HT-29 (cell line): ENCODE results near the gene NPR2. TPM values are rescaled to one million over a fixed set of nuclear protein-coding genes. Genes with fewer than 3 reads are reported as not detected.

Experiments
- DNase-seq: peaks from one replicate; pipeline ENCODE4 v3.0.0-alpha.2; 2015; ENCODE audit warnings: low spot score
- total RNA-seq: library from RNA; depleted of rRNA; stranded (reverse); fragments of >200 nt; shearing (Covaris generic); gene quantifications from 2 replicates; pipeline ENCODE4 v1.2.3, GENCODE V29; 2014

NPR2 gene
- total RNA-seq, 1 experiment from 2014 or later: 6.3 TPM

- DNase-seq: no peak
Measured at GRCh38 chr9:35800530-35800929, 9.1 kb downstream of the NPR2 start.

DNA sequence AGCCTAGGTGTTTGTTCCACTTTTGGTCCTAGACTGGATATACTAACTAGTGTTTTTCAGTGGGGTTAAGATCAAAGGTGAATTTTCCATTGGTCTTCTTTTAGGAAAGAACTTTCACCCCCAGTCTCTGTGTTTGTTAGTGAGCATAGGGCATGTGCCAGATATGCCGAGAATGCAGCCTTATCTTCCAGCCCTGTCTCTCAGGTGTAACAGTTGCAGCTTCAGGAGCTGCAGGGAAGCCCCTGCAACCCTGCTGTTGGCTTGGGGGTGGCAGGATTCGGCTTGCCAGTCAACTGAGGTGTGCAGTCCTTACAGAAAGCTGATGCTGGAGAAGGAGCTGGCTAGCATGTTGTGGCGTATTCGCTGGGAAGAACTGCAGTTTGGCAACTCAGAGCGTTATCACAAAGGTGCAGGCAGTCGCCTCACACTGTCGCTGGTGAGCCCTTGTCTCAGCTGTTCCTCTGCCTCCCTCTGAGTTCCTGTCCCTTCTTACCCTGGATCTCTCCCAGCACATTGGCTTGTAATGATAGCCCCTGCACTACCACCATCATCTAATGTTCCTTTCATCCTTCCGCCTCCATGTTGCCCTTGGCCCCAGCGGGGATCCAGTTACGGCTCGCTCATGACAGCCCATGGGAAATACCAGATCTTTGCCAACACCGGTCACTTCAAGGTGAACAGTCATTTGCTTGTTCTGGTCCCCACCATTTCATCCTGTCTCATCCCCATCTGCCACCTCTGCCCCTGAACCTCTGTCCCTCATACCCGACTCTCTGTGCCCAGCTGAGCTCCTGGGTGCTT, 10.1 kb downstream of the NPR2 start:
- no peak for DNase-seq

DNA sequence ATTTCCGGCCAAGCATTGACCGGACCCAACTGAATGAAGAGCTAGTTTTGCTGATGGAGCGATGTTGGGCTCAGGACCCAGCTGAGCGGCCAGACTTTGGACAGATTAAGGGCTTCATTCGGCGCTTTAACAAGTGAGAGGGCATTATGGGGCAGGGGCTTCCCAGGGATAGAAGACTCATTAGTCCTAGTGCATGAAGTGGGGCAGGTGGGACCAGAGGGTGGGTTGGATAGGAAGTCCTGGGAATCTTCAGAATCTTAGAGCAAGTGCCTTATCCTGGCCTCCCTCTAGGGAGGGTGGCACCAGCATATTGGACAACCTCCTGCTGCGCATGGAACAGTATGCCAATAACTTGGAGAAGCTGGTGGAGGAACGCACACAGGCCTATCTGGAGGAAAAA, 14.7 kb downstream of the NPR2 start:
- DNase-seq: no peak

DNA sequence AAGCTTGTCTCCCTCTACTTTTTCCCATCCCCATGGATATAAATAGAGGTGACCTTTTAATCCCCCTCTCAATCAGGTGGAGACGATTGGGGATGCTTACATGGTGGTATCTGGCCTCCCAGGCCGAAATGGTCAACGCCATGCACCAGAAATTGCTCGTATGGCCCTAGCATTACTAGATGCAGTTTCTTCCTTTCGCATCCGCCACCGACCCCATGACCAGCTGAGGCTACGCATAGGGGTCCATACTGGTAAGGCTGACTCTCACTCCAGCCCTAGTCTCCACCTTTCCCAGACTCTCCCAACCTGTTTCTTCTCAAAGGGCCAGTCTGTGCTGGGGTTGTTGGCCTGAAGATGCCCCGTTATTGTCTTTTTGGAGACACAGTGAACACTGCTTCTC, 17.0 kb downstream of the NPR2 start:
- DNase-seq: no peak

- DNase-seq: no peak
Measured at GRCh38 chr9:35810122-35810521, 18.7 kb downstream of the NPR2 start.

DNA sequence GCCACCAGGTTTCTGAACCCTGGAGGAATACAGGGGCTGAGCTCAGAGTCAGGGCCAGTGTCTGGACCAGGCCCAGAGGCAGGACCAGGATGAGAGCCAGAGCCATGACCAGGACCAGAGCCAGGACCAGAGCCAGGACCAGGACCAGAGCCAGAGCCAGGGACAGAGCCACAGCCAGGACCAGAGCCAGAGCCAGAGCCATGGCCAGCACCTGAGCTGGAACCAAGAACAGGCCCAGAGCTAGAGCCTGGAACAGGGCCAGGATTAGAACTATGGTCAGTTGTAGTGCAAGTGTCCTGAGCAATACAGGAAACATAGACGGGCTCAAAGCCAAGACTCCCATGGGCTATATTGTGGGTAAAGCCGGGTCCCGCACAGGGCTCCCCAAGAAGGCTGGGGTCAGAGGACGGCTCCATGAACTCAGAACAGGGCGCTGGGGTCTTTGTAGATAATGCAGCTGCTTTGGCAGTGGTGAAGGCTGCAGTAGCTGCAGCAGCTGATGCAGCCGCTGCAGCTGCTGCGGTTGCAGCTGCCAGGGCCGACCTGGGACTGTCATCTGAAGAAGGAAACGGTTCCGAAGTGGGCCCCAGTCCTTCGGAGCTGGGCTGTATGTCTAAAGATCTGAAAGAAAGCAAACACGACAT, 20.1 kb downstream of the NPR2 start:
- DNase-seq: no peak

DNA sequence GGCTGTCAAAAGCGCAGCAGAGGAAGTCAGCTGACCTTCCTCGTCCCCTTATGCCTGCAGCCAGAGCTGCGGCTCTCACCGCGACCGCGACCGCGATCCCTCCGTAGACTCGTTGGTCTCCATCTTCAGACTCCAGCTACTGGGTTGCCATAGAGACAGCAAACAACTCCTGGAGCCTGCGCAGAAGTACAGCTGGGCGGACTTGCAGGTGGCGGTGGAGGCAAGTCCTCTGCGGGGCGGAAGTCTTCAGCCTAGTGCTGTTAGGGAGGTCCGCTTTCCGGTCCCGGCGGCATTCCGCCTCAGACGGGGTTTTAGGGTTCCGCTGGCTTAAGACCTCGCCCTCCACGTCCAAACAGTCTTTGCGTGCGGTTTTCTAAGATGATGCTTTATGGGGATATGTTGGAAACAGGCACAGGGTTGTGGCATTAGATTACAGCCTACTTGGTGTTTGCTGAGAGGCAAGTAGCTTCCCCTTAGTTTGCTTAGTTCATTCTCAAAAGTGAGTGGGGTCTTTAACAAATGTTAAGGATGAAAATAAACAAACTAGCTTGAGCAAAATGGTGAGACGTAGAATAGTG, 20.7 kb downstream of the NPR2 start, which contains the start of gene SPAG8:
TSS of gene SPAG8 (minus strand) at position 238 of the 578 bp plus-strand sequence. CDS start at position 123, 115 bp downstream.
- DNase-seq: peak; percentile 90

DNA sequence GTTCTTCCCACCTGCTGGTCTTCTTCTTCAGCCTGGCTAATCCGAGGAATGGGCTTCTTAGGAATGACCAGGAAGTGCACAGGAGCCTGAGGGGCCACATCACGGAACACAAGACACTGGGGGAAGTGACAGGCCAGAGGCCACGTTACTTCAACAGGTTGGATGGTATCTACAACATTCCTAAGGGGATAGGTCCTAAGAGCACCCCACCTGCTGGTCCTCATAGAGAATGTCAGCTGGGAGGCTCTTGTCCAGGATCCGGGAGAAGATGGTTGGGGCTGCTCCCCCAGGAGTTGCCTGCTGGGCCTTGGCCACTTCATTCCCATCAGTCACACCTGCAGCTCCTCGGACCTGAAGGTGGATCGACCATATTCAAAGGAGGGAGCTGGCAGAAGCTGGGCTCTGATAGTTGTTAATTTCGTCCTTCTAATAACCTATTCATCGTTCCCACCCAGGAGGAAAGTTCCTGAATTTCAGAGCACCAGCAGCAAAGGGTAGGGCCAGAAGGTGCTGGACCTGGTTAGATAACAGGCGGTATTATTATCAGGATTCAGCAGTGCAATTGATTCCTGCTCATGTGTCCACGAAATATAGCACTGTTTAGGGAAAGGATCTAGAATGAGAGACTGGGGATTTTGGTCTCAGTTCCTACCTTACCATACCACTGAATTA, 22.2 kb downstream of the NPR2 start:
- DNase-seq: peak; percentile 60

DNA sequence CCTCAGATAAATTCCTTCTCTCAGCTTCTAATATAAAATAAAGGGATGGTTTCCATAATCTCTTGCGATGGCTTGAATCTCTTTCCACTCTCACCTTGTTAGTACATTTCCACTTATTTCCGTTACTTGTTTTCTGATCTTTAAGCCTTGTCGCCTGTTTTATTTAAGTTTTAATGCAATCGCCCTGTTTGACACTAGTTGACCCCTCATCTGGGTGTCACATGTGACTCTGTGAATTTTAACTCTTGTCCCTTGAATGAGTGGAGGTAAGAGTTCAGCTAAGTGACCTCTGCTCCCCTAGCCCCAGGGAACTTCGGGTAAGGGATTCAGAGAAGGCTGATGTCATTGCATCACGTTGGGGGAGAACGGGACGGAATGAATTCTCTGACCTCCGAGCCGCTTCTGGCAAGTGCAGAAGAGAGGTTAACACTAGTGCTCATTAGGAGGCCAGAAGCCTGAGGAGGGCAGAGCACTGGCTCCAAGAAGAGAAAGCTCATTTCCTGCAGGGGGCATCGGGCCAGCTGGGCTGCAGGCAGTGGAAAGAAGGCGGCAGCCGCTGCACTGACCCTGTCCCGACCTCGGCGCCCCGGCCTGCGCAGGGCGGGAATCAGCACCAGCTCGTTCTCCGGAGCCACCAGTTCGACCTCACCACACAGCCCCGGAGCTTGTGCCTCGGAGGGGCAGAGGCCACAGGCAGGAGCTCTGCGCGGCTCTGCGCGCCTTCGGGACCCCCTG, 22.9 kb downstream of the NPR2 start:
- DNase-seq: peak; percentile 78

DNA sequence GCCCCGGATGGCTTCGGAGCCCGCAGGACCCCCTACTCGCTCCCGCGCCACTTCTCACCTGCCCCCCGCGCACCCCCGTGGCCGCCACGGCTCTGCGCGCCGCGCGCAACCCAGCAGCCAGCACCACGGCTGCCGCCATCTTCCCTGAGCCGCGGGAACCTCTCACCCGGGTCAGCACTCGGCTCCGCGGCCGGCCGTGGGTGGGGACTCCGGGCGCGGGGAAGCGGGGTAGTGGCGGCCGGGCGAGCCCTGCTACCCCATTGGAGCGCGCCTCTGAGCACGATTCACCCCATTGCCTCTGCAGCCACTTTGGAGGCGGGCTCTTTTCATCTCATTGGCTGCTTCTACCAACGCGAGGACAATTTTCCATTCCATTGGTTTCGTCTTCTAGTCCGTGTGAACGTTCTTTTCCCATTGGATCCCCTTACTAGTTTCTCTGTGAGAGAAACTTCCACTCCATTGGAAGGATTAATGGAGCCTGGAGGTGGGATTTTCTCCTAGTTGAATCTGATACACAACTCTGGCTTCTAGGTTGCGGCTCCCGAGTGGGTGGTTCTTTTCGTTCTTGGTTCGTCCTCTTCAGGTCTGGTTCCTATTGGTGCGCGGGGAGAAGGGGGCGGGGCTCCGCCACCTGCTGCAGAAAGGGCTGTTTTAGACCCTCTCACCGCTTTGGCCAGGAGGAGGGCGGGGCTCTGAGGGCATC, 23.6 kb downstream of the NPR2 start, which contains the start of gene HINT2:
TSS of gene HINT2 (minus strand) at position 202 of the 703 bp plus-strand sequence. CDS start at position 139, 63 bp downstream.
- peak; percentile 98 for DNase-seq

DNA sequence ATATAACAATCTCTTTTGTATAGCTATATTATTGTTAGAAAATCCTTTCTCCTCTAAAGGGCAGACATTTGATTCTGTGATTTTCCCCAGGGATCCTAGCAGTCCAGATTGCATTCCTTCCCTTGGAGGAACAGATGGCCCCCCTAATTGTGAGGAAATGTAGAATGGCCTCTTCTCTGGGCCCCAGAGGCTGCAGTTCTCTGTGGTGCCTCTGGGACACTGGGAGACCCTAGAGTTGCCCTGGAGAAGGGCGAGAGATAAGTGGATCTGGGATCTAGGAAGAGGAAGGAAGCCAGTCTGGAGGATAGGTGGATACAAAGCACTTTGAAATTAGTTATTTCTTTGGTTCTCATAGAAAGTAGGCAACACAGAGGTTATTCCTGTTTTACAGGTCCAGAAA, 25.3 kb downstream of the NPR2 start:
- DNase-seq: no peak

GRCh38 chr9:35818341-35818740, 26.9 kb downstream of the NPR2 start:
- no peak for DNase-seq

GRCh38 chr9:35820076-35820475, 28.7 kb downstream of the NPR2 start:
- DNase-seq: no peak

DNA sequence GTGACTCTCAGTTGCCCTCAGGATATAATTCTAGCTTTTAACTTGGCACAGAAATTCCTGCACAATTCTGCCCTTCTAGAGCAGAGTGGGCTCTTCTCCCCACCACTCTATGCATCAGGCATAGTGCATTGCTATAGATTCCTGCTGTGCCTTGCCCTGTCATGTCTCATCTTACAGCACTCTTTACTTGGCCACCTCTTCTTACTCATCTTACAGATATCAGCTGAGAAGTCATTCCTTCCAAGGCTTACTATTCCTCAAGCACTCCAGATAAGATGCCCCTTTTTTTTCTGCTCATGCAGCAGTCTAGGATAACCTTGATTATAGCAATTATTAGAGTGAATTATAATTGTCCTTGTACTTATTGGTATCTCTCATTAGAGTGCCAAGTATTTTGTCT, 31.5 kb downstream of the NPR2 start:
- DNase-seq: no peak

DNA sequence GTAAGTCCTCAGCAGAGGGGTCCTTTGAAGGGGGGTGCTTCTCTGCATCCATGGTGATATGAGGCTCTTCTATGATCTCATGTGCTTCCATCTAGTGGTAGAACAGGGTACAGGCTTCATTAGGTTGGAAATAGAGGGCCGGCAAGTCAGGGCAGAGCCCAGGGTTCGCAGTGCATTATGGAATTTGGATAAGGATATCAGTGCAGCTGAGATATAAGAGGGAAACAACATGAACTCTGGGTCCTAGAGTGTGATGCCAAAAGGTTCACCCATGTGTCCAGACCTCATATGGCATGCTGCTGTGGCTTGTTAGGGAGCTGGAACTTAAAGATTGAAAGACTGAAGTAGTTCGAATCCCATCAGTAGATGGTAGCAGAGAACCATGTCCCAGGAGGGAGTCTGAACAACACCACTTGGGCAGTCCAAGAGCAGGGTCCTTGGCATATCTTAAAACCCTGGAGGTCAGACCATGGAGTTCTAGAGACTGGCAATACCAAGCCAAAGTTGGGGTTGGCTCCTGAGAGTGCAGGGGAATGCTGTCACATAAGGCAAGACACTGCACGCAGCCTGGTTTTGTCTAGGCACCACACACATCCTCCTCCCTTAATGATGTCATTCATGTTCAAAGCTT, 34.8 kb downstream of the NPR2 start:
- DNase-seq: peak; percentile 84

DNA sequence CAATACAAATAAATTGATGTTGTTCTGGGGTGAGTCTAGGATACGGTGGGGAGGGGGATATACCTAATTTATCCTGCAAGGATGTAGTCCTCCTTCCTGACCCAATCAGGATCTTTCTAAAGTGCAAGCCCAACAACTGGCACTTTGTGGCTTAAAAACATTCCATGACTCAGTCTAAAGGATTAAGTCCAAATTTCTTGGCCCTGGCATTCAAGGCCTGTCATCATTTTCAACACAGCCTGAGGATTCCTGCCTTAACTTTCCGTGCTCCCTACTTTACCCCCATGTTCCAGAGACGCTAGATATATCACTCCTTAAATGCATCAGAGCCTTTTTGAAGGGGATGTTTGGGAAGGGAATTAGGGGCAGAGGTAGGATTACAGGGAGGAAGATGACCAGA, 36.1 kb downstream of the NPR2 start:
- no peak for DNase-seq

- DNase-seq: peak; percentile 8
Measured at GRCh38 chr9:35828716-35829083, 37.3 kb downstream of the NPR2 start, which contains the start of gene FAM221B. Gene FAM221B, minus strand, starts transcription at chr9:35828732. Its CDS starts 2,571 bp downstream, at chr9:35826161.

DNA sequence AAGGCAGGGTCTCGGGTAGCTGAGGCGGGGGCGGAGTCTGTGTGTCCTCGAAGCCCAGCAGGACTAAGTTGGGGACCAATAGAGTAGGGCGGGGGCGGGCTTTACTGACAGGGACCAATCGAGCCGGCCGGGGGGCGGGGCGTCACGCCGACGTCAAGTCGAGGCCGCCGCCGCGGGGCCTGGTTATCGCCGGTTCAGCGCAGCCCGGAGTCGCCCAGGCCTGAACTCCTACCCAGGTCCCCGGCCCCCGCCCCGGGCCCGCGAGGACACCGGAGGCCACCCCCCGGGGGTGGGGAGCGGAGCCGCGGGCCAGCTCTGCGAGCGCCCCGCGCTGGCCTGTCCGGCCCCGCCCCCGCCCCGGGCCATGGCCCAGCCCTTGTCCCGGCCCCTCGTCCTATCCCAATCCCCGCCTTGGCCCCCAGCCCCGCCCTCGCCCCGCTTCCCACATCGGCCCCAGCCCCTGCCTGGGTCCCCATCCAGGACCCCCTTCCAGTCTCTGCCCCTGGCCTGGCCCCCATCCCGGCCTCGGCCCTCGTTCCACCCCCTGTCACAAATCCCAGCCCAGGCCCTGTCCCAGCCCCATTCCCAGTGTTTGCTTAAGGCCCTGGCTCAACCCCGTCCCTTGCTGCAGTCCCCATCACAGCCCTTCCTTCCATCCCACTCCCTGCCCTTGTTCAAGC, 37.8 kb downstream of the NPR2 start, which contains the start of gene TMEM8B:
TSS of gene TMEM8B (plus strand) at position 145 of the 680 bp plus-strand sequence. CDS start at position 365, 220 bp downstream.
- DNase-seq: peak; percentile 90

DNA sequence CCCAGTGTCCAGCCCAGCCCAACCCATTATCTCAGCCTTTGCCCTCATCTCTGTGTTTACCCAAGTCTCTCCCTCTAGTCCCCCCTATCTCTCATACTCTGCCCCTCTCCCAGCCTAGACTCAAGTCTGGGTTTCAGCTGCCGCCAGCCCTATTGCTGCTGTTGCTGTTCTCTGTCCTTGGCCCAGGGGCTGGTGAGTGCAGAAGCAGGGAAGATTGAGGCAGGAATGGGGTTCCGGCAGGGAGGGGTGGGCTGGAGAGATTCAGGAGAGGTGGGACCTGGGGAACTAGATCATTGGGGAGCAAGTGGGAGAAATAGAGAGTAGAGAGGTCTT, 38.3 kb downstream of the NPR2 start:
- no peak for DNase-seq

DNA sequence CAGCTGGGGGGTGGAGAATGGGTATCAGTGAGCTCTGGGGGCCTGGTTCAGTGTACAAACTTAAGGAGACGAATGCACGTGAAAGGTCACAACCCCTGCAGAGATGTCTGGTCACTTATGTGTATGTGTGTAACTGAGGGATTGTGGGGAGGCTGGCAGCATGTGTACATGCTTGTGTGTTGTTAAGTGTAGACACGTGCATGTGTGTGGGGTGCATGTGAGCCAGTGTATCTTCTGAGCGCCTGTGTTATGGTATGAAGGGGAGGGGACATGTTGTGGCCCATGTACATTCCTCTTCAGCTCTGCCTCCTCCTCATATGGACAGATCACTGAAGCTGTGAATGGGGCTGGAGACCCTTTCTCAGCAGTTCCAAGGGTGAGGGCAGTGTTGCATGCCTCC, 39.6 kb downstream of the NPR2 start:
- DNase-seq: no peak
